Loucy (cell line): ENCODE measurements around the gene IL36A.

Source experiments
- CTCF ChIP-seq: fragments of 200-600 bp; sonication (generic); conservative IDR thresholded peaks from 2 replicates; pipeline ENCODE4 v1.5.1; 2014; ENCODE audit warnings: mild to moderate bottlenecking, antibody characterized with exemption, low read length
- EZH2phosphoT487 ChIP-seq: fragments of 200-600 bp; IDR thresholded peaks from 2 replicates; pipeline ENCODE4 v1.6.1; 2018; ENCODE audit warnings: antibody characterized with exemption, mild to moderate bottlenecking, moderate library complexity, borderline replicate concordance

DNA sequence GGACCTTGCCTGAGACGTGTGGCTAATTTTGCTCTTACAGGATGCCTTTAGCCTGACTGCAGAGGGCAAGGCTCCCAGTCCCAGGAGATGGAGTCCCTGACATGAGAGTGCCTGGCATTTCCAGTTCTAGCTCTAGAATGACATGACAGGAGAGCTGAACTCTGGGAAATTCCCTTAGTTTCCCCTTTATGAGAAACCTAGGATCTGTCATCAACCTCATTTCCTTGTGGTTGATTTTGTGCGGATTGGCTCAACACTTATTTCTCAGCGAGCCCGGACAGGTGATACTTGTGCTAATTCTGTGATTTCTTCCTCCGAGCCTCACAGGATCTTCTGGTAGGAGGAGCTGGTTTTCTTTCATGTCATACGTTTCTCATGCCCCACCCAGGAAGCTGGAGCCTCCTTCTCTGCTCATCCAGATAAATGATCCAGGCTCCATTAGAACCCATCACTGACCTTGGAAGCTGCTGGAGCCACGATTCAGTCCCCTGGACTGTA, 27.7 kb upstream of the IL36A start, which contains the start of gene IL36G:
- TF ChIP-seq CTCF (no peak), EZH2phosphoT487 (no peak)
